Stimulated activated CD4-positive, alpha-beta T cell treated with anti-CD3 and anti-CD28 coated beads, Interleukin-12 subunit alpha, Interleukin-12 subunit beta, amount 100 ng/mL, for 48 hours (primary cell): ENCODE results near the gene HEXB.
"Not testable (repeated sequence)": the region's sequence is repeated elsewhere in the genome, so short reads cannot be mapped to it uniquely, and the experiment has no call there.

Source experiments
- DNase-seq, 3 donors: peaks; one replicate each; pipeline ENCODE4 v3.0.0-alpha.2; 2020; ENCODE audit warnings: low read depth in 2 of 3, low spot score in 1 of 3

Gene HEXB

GRCh38 chr5:74657165-74657564, 27.9 kb upstream of the HEXB start:
- DNase-seq, result no peak

DNA sequence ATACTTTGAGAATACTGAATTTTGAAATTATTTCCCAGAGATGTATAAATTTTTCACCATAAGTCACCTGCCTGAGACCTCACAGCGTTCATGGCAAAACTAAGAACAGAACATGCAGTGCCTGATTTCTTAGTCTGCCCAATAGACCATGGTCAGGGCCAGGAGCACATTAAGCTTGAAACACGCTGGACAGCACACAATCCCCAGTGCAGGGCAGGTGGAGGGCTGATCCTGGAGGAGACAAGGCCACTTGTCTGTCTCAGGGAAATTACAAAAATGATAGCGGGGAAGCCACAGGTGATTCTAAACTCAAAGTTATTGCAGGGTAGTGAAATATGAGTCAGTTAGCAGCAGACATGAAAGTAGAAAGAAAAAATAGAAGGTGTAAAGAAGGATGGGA, 25.9 kb upstream of the HEXB start:
- no peak for DNase-seq

- no peak for DNase-seq
These were observed 24.9 kb upstream of the HEXB start for GRCh38 chr5:74660140-74660539.

- DNase-seq, result no peak
These were observed 24.2 kb upstream of the HEXB start for GRCh38 chr5:74660873-74661272.

DNA sequence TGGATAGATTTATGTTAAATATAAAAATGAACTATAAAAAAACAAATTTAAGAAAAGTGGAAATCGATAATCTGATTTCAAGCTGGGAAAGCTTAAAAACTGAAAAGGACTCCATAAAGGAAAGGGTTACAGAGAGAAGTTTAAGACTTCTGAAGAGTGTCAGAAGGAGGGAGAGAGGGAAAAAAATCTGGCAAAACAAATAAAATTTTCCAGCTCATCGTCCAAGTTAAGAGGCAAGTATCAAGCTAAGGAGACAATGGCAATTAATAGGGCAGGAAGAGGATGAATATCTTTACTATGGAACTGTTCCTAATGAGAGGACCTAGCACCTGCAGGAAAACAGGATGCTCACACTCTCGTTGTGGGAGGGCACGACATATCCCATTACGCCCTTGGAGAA, 20.5 kb upstream of the HEXB start:
- DNase-seq, result no peak

- DNase-seq, result no peak
These were observed 19.8 kb upstream of the HEXB start for GRCh38 chr5:74665273-74665672.

DNA sequence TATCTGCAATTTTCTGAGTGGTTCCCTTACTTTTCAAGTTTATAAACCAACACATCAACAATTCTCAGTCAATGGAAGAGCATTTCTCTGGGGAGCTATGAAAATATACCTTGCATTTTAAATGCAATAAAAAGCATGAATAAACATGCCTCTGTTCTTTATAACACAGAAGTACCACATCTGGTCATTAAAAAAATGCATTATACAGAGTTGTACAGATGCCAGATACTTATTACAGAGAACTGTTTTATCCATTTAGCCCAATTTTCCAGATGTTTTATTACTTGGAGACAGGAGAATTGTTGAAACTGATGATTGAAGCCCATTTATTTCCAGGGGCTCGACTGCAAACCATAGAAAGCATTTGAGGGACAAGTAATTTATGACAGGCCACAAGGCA, 19.2 kb upstream of the HEXB start:
- no peak for DNase-seq

- DNase-seq, result no peak
These were observed 17.6 kb upstream of the HEXB start for GRCh38 chr5:74667396-74667795.

GRCh38 chr5:74669821-74670220, 15.2 kb upstream of the HEXB start:
- no peak for DNase-seq

- no peak for DNase-seq
These were observed 14.5 kb upstream of the HEXB start for GRCh38 chr5:74670396-74671038.

- no peak for DNase-seq
These were observed 12.7 kb upstream of the HEXB start for GRCh38 chr5:74672215-74672877.

- no peak for DNase-seq
These were observed 11.8 kb upstream of the HEXB start for GRCh38 chr5:74673011-74673790.

DNA sequence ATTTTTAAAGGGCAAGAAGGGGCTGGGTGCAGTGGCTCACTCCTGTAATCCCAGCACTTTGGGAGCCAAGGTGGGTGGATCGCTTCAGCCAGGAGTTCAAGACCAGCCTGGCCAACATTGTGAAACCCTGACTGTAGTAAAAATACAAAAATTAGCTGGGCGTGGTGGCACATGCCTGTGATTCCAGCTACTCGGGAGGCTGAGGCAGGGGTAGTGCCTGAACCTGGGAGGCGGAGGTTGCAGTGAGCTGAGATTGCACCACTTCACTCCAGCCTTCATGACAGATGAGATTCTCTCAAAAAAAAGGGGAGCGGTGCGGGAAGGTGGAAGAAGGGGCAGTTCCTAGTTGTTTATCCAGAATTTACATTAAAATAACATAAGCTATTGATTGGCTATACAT, 8.6 kb upstream of the HEXB start:
- not testable (repeated sequence) for DNase-seq

DNA sequence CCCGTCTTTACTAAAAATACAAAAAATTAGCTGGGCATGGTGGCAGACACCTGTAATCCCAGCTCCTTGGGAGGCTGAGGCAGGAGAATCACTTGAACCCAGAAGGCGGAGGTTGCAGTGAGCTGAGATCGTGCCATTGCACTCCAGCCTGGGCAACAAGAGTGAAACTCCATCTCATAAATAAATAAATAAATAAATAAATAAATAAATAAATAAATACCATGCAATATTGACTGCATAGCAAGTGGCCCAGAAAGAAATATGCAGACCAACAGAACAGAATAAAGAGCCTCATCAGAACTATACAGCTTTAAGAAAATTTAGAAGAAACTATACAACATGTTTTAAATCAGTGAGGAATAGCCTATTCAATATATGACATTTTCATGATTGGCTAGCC, 6.9 kb upstream of the HEXB start:
- DNase-seq, result not testable (repeated sequence)

- not testable (repeated sequence) for DNase-seq
These were observed 5.7 kb upstream of the HEXB start for GRCh38 chr5:74679300-74679699.

- no peak for DNase-seq
These were observed 5.1 kb upstream of the HEXB start for GRCh38 chr5:74679966-74680365.

- no peak for DNase-seq
These were observed 1.1 kb downstream of the HEXB start for GRCh38 chr5:74685979-74686631.

DNA sequence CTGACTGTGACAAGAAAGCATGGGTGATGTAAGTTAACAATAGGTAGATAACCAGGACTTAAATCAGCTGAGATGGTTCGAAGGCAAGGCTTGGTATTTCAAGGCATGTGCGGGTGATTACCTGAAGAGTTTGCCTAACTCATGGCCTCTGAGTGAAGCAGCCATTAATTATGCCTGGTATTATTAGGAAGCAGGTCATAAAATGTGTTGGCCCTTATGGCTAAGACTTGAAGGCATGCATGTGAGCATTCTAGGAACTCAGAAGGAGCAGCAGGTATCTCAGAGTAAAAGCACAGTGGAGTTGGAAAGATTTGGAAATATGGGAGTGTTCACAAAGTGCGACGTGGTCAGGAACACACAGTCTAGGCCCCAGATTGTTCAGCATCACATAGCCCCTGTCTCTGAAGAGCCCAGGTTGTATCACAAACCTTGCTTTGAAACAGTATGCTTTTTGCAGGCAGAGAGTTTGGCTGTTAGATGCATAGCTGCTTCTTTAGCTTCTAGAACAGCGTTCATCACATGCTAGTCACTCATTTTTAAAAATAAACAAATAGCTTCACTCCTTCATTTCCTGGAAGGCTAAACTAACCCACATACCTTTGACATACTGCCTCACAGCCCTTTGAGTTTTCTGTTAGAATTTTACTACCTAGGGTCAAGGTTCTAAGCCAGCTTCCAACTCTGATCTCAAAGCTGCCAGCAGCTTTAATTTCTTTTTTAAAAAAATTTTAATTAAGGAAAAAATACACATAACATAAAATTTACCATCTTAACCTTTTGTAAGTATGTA, 2.1 kb downstream of the HEXB start:
- no peak for DNase-seq

- no peak for DNase-seq
These were observed 8.2 kb downstream of the HEXB start for GRCh38 chr5:74693191-74693590.

- no peak for DNase-seq
These were observed 32.6 kb downstream of the HEXB start for GRCh38 chr5:74717596-74717995.

DNA sequence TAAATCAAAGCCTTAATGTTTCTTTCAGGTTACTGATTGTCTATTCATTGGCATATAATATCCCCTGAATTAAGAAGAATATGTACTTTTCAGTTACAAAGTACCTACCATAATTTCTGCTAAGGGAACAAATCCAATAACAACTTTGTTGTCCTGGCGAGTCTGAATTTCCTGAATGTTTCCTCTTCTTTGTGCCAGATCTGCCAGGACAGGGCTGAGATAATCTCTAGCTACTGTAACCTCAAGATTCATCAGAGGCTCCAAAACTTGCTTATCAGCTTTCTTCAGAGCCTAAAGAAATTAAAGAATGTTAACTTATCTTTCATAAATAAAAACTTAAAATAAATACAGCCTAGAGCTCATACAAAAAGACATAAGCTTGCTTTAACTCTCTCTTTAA, 37.2 kb downstream of the HEXB start:
- DNase-seq, result no peak
